Measurements from ENCODE around the gene MSI1.

Gene MSI1

GRCh38 chr12:120368789-120369602 lies at the start of gene MSI1:
Gene MSI1, minus strand, starts transcription at chr12:120369164. Its CDS starts 73 bp downstream, at chr12:120369091.
- peaks cover 93% of the 10 kb centered on the region for H3K27me3 ChIP-seq
- no peak within 1 kb of the TSS for H3K9ac ChIP-seq

GRCh38 chr12:120417917-120418580 lies 49.1 kb upstream of the MSI1 start:
- Histone ChIP-seq H3K4me1 (0 out of 2 replicates have a peak, but pooled peaks cover 4% of the 10 kb centered on the region), H3K36me3 (no peaks in the 10 kb centered on the region), H3K4me2 (no peak overlapping the region), H3K4me3 (no peak overlapping the region), H3K9ac (no peak overlapping the region), H3K9me3 (no peaks in the 10 kb centered on the region), H4K20me1 (no peaks in the 10 kb centered on the region), H3K27me3 (no peaks in the 10 kb centered on the region), H3K27ac (no peak overlapping the region)
- TF ChIP-seq Cebpa-rat (IDR thresholded peaks at IDR 0.05) = no peak

More at GRCh38 chr12:120368789-120369602, at the start of gene MSI1:
- no peaks in the 10 kb centered on the region for H3K9me3 ChIP-seq
- peaks cover 20% of the 10 kb centered on the region; the same call in 1 of the 2 replicates for H4K20me1 ChIP-seq
- TF ChIP-seq Cebpa-rat (IDR thresholded peaks at IDR 0.05) = no peak
- H3K4me2 ChIP-seq = peak within 1 kb of the TSS; percentile 85
- no peak within 1 kb of the TSS for H3K27ac ChIP-seq
- no peaks in the 10 kb centered on the region for H3K36me3 ChIP-seq
- peak within 1 kb of the TSS; percentile 64 for H3K4me3 ChIP-seq
- H3K4me1 ChIP-seq = 0 out of 2 replicates have a peak, but pooled peaks cover 8% of the 10 kb centered on the region

- Histone ChIP-seq H3K4me3 (no peak overlapping the region), H3K9ac (no peak overlapping the region), H3K27me3 (no peaks in the 10 kb centered on the region), H3K4me2 (no peak overlapping the region), H3K4me1 (peaks cover 12% of the 10 kb centered on the region), H3K27ac (no peak overlapping the region), H4K20me1 (no peaks in the 10 kb centered on the region), H3K9me3 (no peaks in the 10 kb centered on the region), H3K36me3 (no peaks in the 10 kb centered on the region)
- TF ChIP-seq Cebpa-rat (IDR thresholded peaks at IDR 0.05) = no peak
Observed at GRCh38 chr12:120416490-120417216, 47.7 kb upstream of the MSI1 start.

GRCh38 chr12:120413901-120414695 lies 45.1 kb upstream of the MSI1 start:
- Histone ChIP-seq H3K9me3 (no peaks in the 10 kb centered on the region), H3K4me3 (no peak overlapping the region), H3K4me1 (peaks cover 12% of the 10 kb centered on the region), H3K27me3 (no peaks in the 10 kb centered on the region), H3K36me3 (no peaks in the 10 kb centered on the region), H4K20me1 (no peaks in the 10 kb centered on the region), H3K27ac (no peak overlapping the region), H3K4me2 (no peak overlapping the region), H3K9ac (no peak overlapping the region)
- no peak for TF ChIP-seq Cebpa-rat (IDR thresholded peaks at IDR 0.05)

GRCh38 chr12:120412421-120412820 lies 43.5 kb upstream of the MSI1 start:
- Histone ChIP-seq H3K4me2 (no peak overlapping the region), H3K9me3 (no peaks in the 10 kb centered on the region), H3K27ac (no peak overlapping the region), H3K9ac (no peak overlapping the region), H3K4me3 (no peak overlapping the region), H4K20me1 (no peaks in the 10 kb centered on the region), H3K36me3 (no peaks in the 10 kb centered on the region), H3K4me1 (peaks cover 12% of the 10 kb centered on the region), H3K27me3 (no peaks in the 10 kb centered on the region)
- TF ChIP-seq Cebpa-rat (IDR thresholded peaks at IDR 0.05) = no peak

- Histone ChIP-seq H3K27me3 (no peaks in the 10 kb centered on the region), H3K4me1 (peaks cover 15% of the 10 kb centered on the region), H3K9me3 (0 out of 2 replicates have a peak, but pooled peaks cover 5% of the 10 kb centered on the region), H3K27ac (no peak overlapping the region), H3K4me3 (no peak overlapping the region), H3K9ac (no peak overlapping the region), H3K36me3 (no peaks in the 10 kb centered on the region), H4K20me1 (no peaks in the 10 kb centered on the region), H3K4me2 (no peak overlapping the region)
- TF ChIP-seq Cebpa-rat (IDR thresholded peaks at IDR 0.05) = no peak
Observed at GRCh38 chr12:120408771-120409170, 39.8 kb upstream of the MSI1 start.

GRCh38 chr12:120406553-120406952 lies 37.6 kb upstream of the MSI1 start:
- Histone ChIP-seq H3K27ac (no peak overlapping the region), H4K20me1 (no peaks in the 10 kb centered on the region), H3K9ac (no peak overlapping the region), H3K9me3 (0 out of 2 replicates have a peak, but pooled peaks cover 5% of the 10 kb centered on the region), H3K36me3 (no peaks in the 10 kb centered on the region), H3K4me1 (peaks cover 6% of the 10 kb centered on the region; the same call in 1 of the 2 replicates), H3K27me3 (no peaks in the 10 kb centered on the region), H3K4me3 (no peak overlapping the region), H3K4me2 (no peak overlapping the region)
- no peak for TF ChIP-seq Cebpa-rat (IDR thresholded peaks at IDR 0.05)

GRCh38 chr12:120406069-120406468 lies 37.1 kb upstream of the MSI1 start:
- Histone ChIP-seq H3K27ac (no peak overlapping the region), H3K4me1 (peaks cover 6% of the 10 kb centered on the region; the same call in 1 of the 2 replicates), H4K20me1 (no peaks in the 10 kb centered on the region), H3K27me3 (no peaks in the 10 kb centered on the region), H3K36me3 (no peaks in the 10 kb centered on the region), H3K9ac (no peak overlapping the region), H3K4me3 (no peak overlapping the region), H3K4me2 (no peak overlapping the region), H3K9me3 (0 out of 2 replicates have a peak, but pooled peaks cover 5% of the 10 kb centered on the region)
- TF ChIP-seq Cebpa-rat (IDR thresholded peaks at IDR 0.05) = no peak

GRCh38 chr12:120404271-120404670 lies 35.3 kb upstream of the MSI1 start:
- TF ChIP-seq Cebpa-rat (IDR thresholded peaks at IDR 0.05) = no peak
- Histone ChIP-seq H3K36me3 (no peaks in the 10 kb centered on the region), H3K9me3 (0 out of 2 replicates have a peak, but pooled peaks cover 5% of the 10 kb centered on the region), H3K27me3 (no peaks in the 10 kb centered on the region), H3K9ac (no peak overlapping the region), H3K4me3 (no peak overlapping the region), H3K4me1 (peaks cover 6% of the 10 kb centered on the region; the same call in 1 of the 2 replicates), H3K4me2 (no peak overlapping the region), H4K20me1 (no peaks in the 10 kb centered on the region), H3K27ac (no peak overlapping the region)
